PC-9 (cell line): ENCODE results near the gene MTMR3.

Source experiments
- CTCF ChIP-seq: fragments of 200-600 bp; sonication (generic); conservative IDR thresholded peaks from 2 replicates; pipeline ENCODE4 v1.6.1; 2017; ENCODE audit warnings: mixed run types, antibody characterized with exemption, mild to moderate bottlenecking, moderate library complexity
- EZH2 ChIP-seq: fragments of 200-600 bp; sonication (generic); IDR thresholded peaks from 2 replicates; pipeline ENCODE4 v1.8.0; 2017; ENCODE audit warnings: antibody characterized with exemption, low read depth

- TF ChIP-seq CTCF = no peak
- TF ChIP-seq EZH2 = no peak
Observed at GRCh38 chr22:29870574-29870973, 12.4 kb upstream of the MTMR3 start.
